GM21381 (cell line): ENCODE data around the gene PCBP1.
"Not testable (repeated sequence)": the region's sequence is repeated elsewhere in the genome, so short reads cannot be mapped to it uniquely, and the experiment has no call there.

Experiments used
- ATAC-seq: cut with Tn5 transposase; IDR thresholded peaks from one replicate; pipeline ENCODE4 v1.9.1; 2021; ENCODE audit warnings: mild to moderate bottlenecking, moderate library complexity; ENCODE audit not compliant: unreplicated experiment

Gene PCBP1

DNA sequence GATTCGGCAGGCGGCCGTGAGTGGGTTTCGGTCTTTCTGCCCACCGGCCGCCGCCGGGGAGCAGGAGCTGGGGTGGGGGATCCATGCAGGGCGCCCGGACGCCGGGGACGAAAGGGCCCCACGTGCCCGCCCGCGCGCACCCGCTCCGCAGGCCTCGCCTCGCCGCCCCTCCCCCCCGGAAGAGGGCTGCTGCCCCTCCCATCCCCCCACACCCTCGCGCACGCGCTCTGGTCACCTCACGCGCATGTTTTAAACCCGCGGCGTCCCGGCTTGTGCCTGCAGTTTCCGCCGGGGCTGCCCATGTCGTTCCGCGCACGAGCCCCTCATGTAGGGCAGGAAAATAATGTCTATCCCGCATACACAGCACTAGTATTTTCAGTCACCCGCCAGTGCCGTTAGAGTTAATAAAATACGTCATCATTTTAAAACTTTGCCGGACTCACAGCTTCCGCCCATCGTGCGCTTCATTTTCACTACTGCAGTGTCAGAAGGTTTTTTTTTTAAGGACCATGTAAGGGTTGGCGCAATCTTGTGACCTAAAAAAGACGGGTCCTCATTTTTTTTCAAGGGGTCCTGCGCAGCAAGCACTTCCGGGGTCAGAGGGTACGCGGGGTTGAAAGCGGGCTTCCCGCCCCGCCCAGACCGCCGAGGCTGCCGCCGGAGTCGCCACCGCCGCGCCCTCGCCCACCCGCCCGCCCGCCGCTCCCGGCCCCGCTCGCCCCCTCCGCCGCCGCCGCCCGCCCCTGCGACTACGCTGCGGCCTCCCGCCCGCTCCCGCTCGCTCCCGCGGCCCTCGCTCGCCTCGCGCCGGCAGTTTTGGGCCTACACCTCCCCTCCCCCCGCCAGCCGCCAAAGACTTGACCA, at the start of gene PCBP1:
Gene PCBP1, plus strand, starts transcription at position 640 of the 864 bp plus-strand sequence. CDS start 267 bp downstream, outside the sequence.
- ATAC-seq = peak; percentile 34

DNA sequence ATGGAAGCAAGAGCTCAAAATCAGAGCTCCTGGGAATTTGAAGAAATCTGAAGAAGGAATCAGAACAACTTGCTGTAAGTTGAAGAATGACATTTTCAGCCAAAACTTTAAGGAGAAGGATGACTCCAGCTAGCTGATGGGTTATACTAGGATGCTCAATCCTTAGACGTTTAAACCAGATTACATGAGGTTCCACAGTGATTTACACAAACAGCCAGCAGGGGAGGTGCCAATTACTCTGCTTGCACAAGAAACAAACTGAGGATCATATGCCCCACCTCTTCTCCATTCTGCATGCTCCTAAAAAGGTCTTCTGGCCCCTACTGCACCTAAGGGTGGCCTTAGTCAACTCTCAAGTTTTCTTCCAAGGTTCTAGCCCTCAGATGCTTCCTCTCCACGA, 47.9 kb upstream of the PCBP1 start:
- no peak for ATAC-seq

DNA sequence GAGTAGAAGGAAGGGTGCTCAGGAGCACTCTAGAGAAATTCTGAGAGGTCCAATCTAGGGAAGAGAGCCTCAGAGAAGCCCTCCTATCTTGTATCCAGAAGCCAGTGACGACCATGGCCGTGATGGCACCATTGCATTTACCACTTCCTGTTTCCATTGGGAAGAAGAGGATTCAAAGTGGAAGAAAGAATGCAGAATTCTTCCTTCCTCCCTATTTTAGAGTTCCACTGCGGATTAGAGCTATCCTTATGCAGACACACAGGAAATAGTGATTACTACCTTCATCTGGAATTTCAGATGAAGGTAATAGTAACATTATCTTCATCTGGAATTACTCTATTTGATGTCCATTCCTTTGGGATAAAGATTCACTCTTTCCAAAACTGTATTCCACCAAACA, 45.6 kb upstream of the PCBP1 start:
- no peak for ATAC-seq

DNA sequence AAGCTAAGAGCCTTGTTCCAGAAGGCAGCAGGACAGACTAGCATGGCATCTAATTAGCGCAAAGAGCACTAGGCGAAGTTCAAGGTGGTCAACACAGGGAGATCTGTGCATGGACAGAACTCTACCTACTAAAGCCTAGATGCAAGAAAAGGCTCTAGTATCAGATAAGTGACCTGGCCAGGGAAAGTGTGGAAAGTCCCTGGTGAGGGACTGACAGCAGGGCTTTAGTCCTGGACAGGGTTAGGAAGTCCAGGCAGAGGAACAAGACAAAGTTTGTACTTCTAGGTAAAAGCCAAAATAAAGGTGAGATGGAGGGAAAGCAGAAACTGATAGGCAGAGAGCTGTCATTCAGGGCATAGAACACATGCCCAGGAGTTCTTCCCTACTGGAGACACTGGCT, 45.0 kb upstream of the PCBP1 start:
- ATAC-seq = no peak

DNA sequence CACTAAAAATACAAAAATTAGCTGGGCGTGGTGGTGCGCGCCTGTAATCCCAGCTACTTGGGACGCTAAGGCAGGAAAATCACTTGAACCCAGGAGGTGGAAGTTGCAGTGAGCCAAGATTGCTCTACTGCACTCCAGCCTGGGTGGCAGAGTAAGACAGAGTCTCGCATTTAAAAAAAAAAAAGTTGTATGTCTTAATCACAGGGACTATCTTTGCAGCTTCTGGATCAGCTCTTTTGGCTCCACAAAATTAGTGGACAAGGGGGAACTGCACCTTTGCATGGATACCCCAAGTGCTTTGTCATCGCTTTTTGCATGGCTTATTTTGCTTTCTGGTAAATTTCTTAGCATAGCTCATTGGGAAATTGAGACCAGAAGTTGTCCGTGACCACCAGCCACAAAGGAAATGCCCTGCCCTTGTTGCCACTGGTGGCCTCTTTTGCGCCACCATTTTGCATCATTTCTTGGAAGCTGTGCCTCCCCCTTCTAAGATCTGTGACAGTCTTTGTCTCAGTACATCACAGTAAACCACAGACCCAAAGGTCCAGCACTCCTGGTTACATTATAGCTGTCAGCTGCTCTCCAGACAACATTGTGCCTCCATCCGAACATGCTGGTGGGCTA, 43.9 kb upstream of the PCBP1 start:
- no peak for ATAC-seq

DNA sequence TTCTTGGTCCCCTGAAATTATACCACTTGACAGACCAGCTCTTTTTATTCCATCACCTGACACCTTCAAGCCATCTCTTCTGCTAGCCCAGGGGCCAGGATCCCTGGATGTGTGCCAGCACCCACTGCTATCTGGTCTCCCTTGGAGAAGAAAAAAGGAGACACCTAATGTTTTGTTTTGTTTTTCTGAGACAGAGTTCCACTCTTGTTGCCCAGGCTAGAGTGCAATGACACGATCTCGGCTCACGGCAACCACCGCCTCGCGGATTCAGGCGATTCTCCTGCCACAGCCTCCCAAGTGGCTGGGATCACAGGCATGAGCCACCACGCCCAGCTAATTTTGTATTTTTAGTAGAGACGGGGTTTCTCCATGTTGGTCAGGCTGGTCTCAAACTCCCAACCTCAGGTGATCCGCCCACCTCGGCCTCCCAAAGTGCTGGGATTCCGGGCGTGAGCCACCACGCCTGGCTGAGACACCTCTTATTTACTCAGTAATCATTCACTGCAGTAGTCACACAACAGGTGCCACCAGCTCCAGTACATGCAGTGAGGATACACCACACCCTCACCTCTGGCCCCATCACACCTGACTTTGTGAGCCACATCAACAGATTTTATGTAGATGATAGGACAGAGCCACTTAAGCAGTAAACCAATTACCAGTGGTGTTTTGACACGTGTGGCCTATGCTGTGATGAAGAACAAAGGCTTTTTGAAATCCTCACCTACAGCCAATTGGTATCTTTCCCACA, 42.8 kb upstream of the PCBP1 start:
- no peak for ATAC-seq

DNA sequence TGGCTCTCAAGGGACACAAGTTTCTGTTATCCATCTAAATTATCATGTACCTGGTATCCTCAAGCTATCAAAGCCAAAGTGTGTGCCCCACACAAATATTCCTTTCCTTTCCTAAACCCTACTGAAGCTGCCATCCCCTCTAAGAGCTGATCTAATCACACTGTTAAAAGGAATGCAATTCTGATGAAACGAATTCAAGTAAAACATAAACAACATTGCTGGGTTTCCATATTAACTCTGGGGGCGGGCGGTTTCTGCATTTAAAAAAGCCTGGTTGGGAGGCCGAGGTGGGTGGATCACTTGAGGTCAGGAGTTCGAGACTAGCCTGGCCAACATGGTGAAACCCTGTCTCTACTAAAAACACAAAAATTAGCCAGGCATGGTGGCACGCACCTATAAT, 41.9 kb upstream of the PCBP1 start:
- ATAC-seq = no peak

DNA sequence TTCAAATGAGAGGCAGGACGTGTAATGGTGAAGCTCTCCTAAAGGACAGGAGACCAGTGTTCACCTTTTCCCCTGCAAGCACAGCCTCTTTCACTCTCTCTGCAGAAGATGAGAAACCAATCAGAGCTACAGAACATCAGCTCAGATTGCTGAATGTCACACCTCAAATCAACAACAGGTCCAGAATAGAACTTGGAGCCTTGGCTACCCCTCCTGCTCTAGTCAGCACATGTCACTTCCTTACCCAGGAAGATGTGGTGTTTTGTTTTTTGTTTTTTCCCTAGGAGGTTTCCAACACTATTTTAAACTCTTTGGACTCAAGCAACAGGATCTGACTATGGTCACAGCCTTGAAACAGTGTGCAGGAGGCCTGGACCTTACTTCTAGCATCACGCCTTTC, 41.3 kb upstream of the PCBP1 start:
- ATAC-seq = no peak

DNA sequence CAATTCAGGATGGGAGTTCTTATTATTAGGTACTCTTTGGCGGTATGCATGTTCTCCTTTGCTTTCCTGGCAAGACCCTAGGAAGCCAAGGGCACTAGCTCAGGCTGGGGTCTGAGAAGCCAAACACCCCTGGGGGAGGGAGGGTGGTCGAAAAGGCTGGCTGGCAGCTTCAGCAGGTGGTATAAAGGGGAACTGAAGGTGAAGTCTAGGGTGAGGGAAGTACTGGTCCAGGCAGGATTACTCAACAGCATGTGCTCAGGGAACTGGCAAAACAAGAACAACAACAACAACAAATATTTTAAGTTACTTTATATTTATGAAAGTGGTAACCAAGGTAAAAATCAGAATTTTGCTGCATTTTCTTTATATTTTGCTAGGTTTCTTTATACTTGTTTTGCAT, 40.7 kb upstream of the PCBP1 start:
- ATAC-seq = no peak

DNA sequence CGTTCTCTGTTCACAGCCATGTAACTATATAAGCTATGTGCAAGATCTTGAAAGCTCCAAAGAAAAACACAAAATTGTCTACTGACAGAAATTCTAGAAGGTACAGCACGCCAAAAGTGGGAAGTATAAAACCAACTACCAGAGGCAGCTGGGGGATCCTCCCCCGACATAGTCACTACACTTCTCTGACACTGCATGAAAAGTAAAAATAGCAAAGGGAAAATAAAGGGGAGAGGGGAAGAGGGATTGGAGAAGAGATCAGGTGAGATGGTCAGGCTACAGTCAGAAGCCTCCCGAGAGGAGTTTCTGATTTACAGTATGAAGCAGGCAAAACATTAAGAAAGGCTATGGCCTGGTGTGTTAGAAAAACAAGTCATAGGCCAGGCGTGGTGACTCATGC, 39.8 kb upstream of the PCBP1 start:
- ATAC-seq = no peak

DNA sequence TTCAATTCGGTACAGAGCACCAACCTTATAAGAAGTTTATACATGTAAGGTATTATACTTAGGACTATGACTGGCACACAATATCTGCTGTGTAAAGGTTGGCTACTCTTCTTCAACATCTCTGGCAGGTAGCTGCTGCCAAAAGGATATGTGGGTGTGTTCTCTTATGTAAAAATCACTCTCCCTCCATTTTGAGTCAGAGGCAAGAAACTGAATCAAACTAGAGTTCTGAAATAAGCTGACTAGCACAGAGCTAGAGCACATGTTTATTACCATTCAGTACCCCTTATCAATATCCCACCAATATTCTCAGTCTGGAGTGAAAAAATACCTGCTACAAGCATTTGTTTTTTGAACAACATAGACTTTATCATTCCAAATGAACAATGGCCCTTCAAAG, 38.0 kb upstream of the PCBP1 start:
- no peak for ATAC-seq

DNA sequence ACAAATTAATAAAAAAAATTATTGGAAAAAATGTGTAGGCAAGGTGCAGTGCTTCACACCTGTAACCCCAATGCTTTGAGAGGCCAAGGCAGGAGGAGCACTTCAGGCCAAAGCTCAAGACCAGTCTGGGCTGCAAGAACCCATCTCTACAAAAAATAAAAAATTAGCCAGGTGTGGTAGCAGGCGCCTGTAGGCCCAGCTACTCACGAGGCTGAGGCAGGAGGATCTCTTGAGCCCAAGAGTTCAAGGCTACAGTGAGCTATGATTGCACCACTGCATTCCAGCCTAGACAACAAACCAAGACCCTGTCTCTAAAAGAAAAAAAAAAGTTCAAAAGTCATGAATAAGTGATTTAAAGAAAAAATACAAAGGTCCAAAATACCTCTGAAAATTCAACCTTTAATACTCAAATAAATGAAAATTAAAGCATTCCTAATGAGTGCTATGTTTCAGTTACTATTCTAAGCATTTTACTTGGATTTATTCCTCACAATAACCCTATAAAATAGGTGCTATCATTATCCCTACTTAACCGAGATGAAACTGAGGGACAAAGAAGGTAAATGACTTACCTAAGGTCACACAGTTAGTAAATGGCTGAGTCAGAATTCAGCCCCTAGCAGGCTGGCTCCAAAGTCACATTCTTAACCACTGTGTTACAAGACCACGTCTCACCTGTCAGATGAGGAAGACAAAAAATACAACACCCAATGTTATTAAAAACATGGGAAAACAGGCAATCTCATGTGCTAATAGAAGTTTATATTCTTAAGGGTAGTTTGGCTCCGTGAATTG, 36.4 kb upstream of the PCBP1 start:
- ATAC-seq = no peak

DNA sequence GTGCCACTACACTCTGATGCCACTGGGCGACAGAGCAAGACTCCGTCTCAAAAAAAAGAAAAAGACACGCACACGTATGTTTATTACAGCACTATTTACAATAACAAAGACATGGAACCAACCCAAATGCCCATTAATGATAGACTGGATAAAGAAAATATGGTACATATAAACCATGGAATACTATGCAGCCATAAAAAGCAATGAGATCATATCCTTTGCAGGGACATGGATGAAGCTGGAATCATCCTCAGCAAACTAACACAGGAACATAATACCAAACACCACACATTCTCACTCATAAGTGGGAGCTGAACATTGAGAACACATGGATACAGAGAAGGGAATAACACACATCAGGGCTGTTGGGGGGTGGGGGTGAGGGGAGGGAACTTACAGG, 32.0 kb upstream of the PCBP1 start:
- not testable (repeated sequence) for ATAC-seq

DNA sequence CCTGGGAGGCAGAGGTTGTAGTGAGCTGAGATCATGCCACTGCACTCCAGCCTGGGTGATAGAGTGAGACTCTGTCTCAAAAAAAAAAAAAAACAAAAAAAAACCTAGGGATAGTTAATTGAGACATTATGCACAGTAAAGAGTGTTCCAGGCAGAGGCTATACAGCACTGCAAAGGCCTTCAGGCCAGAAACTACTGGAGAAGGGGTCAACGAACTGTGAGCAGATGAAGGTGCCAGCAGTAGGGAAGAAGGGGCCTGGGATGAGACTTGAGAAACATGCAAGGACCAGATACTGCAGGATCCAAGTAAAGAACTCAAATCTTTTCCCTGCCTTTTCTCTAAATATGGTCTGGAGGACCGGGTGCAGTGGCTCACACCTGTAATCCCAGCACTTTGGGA, 26.0 kb upstream of the PCBP1 start:
- ATAC-seq = no peak

DNA sequence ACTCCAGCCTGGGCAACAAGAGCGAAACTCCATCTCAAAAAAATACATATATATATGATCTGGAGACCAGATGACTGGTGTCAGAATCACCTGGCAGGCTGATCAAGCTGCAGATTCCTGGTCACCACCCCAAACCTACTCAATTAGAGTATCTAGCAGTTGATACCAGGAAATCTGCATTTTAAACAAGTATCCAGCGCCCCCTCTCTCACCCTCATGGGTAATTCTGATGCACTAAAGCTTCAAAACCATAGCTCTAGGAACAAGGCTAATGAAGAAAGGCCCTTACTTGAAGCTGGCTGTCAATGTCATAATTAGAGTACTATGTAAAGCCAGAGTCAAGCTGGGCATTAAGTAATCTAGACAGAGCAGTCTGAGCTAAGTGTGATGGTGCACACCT, 25.0 kb upstream of the PCBP1 start:
- no peak for ATAC-seq

DNA sequence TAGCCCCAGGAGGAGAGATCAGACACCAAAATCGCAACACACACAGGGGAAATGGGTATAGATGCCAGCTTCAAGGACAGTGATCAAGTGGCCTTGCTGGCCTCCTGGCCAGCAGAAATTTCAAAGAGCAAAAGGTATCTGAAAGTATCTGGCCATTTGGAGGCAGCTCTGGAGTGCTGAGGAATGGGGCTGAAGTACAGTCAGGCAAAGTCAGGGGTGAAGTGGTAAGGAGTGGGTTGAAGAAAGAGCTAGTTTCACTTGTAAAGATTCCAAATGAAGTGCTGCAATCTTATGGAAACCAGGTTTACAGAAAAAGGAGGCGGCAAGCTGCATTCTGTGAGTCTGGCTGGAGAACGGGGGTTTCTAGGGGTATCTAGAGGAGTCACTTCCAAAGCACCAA, 19.2 kb upstream of the PCBP1 start:
- ATAC-seq = no peak

DNA sequence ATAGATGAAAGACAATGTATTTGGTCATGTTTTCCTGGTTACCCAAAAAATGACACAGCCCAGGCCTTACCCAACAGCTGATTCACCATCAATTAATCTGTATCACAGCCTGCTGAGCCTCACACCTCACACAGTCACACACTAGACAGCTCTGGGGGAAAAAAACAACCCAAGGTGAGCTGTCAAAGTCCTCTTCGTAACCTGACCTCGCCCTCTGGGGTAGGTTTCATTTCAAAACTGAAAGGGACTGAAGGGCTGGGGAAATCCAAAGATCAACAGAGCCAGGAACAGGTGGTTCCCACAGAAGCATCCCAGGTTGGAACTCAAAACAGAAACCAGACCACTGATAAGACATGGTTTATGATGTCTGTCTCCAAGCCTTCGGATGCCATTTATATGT, 18.2 kb upstream of the PCBP1 start:
- ATAC-seq = peak; percentile 75

DNA sequence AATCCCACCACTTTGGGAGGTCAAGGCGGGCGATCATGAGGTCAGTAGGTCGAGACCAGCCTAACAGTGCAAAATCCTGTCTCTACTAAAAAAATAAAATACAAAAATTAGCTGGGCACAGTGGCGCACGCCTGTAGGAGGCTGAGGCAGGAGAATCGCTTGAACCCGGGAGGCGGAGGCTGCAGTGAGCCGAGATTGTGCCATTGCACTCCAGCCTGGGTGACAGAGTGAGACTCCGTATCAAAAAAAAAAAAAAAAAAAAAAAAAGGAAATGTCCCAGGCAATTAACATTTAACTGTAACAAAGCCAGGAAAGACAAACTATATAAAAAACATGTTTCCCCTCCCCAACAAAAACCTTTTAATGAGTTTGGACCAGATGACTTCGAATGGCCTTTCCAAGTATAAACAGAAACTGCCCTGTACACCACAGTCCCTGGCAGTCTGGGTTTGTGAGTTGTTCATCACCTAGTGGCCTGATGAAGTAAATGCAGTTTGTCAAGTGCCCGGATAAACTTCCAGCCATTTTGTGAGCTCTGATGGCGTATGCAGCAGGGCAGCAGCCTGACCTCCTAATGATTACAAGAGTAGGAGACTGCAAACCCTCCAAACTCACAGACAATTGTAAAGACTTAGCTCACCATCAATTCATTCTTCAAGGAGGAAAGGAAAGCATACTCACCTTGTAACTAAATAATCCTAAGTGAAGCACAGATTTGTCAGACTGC, 16.6 kb upstream of the PCBP1 start:
- peak; percentile 65 for ATAC-seq

DNA sequence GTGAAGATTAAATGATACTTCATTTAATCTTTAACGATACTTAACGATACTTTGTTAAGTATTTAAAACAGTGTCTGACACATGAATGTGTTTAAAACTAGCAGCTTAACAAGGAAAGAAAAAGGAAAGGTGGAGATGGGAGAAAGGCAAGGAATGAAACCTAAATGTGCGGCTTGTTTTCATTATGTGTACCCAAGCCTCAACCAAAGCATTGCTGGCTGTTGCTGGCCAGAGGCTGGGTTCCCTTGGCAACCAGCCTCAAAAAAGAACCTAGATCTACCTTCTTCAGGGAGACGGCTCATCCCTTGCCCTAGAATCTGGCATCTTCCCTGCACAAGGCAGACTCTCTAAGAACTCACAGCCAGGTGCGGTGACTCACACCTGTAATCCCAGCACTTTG, 13.8 kb upstream of the PCBP1 start:
- no peak for ATAC-seq

DNA sequence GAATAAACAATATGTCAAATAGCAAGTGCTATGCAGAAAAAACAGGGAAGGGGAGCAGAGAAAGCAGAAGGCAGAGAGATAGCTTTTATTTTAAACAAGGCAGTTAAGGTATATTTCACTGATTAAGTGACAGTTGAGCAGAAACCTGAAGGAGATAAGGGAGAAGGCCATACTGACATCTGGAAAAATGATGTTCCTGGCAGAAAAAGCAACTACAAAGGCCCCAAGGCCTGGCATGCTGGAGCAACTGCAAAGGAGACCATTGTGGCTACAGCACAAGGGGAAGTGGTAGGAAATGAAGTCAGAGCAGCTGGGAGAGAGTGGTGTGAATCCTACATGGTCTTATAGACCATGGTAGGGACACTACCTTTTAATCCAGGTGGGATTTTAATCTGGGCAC, 8.9 kb upstream of the PCBP1 start:
- ATAC-seq = no peak
